Suprapubic skin (tissue), 4 donors: ENCODE results near the gene WWOX. TPM values are rescaled to one million over a fixed set of nuclear protein-coding genes. Genes with fewer than 3 reads are reported as not detected.
"Not testable (repeated sequence)": the region's sequence is repeated elsewhere in the genome, so short reads cannot be mapped to it uniquely, and the experiment has no call there.

Experiments
- DNase-seq, 2 donors: peaks; one replicate each; pipeline ENCODE4 v3.0.0-alpha.2; 2019; ENCODE audit warnings: low spot score in 2 of 2
- H3K27ac ChIP-seq: fragments of 200-600 bp; sonication (generic); one replicate; pipeline ENCODE4 v1.5.1; 2019
- H3K27me3 ChIP-seq: fragments of 200-600 bp; sonication (generic); one replicate; pipeline ENCODE4 v1.5.1; 2019
- H3K36me3 ChIP-seq: fragments of 200-600 bp; sonication (generic); one replicate; pipeline ENCODE4 v1.5.1; 2019
- H3K4me1 ChIP-seq: fragments of 200-600 bp; sonication (generic); one replicate; pipeline ENCODE4 v1.5.1; 2019
- H3K4me3 ChIP-seq: fragments of 200-600 bp; sonication (generic); one replicate; pipeline ENCODE4 v1.5.1; 2019; ENCODE audit warnings: mild to moderate bottlenecking
- H3K9me3 ChIP-seq: fragments of 200-600 bp; sonication (generic); one replicate; pipeline ENCODE4 v1.5.1; 2019
- EP300 ChIP-seq: sonication (generic); formaldehyde crosslinking; IDR thresholded peaks from one replicate; pipeline ENCODE4 v1.6.1; 2017; ENCODE audit warnings: antibody characterized with exemption
- POLR2A ChIP-seq, 2 donors: fragments of 450-650 bp; IDR thresholded peaks; one replicate each; pipeline ENCODE4 v1.6.1; 2017; ENCODE audit warnings: antibody characterized with exemption in 2 of 2, mild to moderate bottlenecking in 2 of 2, moderate library complexity in 2 of 2
- POLR2AphosphoS5 ChIP-seq, 3 donors: sonication (generic); formaldehyde crosslinking; IDR thresholded peaks; one replicate each; pipeline ENCODE4 v1.6.1; 2017; ENCODE audit warnings: antibody characterized with exemption in 3 of 3
- WGBS: methylation state at CpG from one replicate; pipeline ENCODE4 v1.1.5; 2018; 5-methylcytosine and 5-hydroxymethylcytosine counted together
- total RNA-seq, 4 donors: library from RNA; depleted of rRNA; stranded (reverse); fragments of >200 nt; gene quantifications; one replicate each; pipeline ENCODE4 v1.1.0, GENCODE V29; 2016
- TF ChIP-seq, protein P1 (sequence below), 2 donors: fragments of 200-600 bp in 1 of 2; fragments of 450-650 bp in 1 of 2; sonication (generic) in 1 of 2; IDR thresholded peaks; one replicate each; pipeline ENCODE4 v1.5.1; 2016 to 2019; ENCODE audit warnings: antibody characterized with exemption in 2 of 2, mild to moderate bottlenecking in 1 of 2, moderate library complexity in 1 of 2

WWOX gene
- total RNA-seq, 4 donors from 2014 or later, result 29.6 to 104 (median 47.3) TPM

DNA sequence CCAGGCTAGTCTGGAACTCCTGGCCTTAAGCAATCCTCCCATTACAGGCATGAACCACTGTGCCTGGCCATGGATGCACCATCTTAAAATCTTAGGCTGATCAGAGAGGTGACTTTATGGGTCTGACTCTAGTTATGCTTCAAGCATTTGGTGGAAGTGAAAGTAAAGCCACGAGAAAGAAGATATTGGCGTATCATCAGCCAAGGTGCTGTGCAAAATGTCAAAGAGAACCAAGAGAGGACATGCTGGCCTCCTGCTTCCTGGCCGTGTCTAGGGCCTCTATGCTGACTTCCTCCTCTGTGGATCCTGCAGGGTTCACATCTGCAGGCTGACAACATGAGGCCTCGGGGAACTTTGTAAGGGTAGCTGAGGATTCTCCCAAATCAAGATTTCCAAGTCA is 1115.8 kb downstream of the WWOX start:
- 79% methylated on average over 4 of the region's 4 CpGs for WGBS
- TF ChIP-seq POLR2AphosphoS5 (IDR thresholded peaks at IDR 0.05), result no peak
- no peak overlapping the region for H3K4me3 ChIP-seq
- DNase-seq, result no peak
- no peaks in the 10 kb centered on the region for H3K4me1 ChIP-seq
- H3K27ac ChIP-seq, result no peak overlapping the region
- H3K36me3 ChIP-seq, result no peaks in the 10 kb centered on the region
- H3K9me3 ChIP-seq, result no peaks in the 10 kb centered on the region
- no peaks in the 10 kb centered on the region for H3K27me3 ChIP-seq

- TF ChIP-seq POLR2AphosphoS5 (IDR thresholded peaks at IDR 0.05) (no peak), EP300 (no peak), POLR2A (IDR thresholded peaks at IDR 0.05) (no peak)
- TF ChIP-seq, protein P1, sequence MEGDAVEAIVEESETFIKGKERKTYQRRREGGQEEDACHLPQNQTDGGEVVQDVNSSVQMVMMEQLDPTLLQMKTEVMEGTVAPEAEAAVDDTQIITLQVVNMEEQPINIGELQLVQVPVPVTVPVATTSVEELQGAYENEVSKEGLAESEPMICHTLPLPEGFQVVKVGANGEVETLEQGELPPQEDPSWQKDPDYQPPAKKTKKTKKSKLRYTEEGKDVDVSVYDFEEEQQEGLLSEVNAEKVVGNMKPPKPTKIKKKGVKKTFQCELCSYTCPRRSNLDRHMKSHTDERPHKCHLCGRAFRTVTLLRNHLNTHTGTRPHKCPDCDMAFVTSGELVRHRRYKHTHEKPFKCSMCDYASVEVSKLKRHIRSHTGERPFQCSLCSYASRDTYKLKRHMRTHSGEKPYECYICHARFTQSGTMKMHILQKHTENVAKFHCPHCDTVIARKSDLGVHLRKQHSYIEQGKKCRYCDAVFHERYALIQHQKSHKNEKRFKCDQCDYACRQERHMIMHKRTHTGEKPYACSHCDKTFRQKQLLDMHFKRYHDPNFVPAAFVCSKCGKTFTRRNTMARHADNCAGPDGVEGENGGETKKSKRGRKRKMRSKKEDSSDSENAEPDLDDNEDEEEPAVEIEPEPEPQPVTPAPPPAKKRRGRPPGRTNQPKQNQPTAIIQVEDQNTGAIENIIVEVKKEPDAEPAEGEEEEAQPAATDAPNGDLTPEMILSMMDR (IDR thresholded peaks at IDR 0.05), result no peak
- Histone ChIP-seq H3K27ac (no peak overlapping the region), H3K9me3 (no peaks in the 10 kb centered on the region), H3K4me3 (no peak overlapping the region), H3K4me1 (no peaks in the 10 kb centered on the region), H3K27me3 (no peaks in the 10 kb centered on the region), H3K36me3 (no peaks in the 10 kb centered on the region)
- 85% methylated on average over 6 of the region's 6 CpGs for WGBS
- DNase-seq, result no peak
These were observed 1118.0 kb downstream of the WWOX start for GRCh38 chr16:79217375-79218011.

DNA sequence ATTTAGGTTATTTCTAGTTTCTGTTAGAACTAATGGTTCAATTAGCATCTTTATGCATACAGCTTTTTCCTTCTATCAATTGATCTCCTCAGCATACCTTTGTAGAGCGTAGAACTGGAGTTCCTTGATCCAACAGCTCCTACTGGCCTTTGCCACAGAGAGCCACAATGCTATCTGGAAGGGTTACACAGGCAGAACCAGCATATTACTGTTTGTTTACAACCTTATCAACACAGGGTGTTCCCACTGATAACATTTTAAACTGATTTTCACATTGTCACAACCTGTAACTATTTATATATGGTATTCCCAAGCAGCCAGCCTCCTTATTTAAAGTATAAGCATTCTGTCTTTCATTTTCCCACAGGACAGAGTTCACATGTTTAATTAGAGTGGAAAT is 1118.9 kb downstream of the WWOX start:
- Histone ChIP-seq H3K4me3 (no peak overlapping the region), H3K4me1 (no peaks in the 10 kb centered on the region), H3K36me3 (no peaks in the 10 kb centered on the region), H3K27me3 (no peaks in the 10 kb centered on the region), H3K27ac (no peak overlapping the region), H3K9me3 (no peaks in the 10 kb centered on the region)
- DNase-seq, result no peak
- TF ChIP-seq POLR2A (IDR thresholded peaks at IDR 0.05) (no peak), POLR2AphosphoS5 (IDR thresholded peaks at IDR 0.05) (no peak), EP300 (no peak)
- TF ChIP-seq, protein P1 (IDR thresholded peaks at IDR 0.05), result no peak
- WGBS, result 90% methylated on average over 1 of the region's 1 CpG

- H3K27me3 ChIP-seq, H3K9me3 ChIP-seq, H3K36me3 ChIP-seq, H3K4me3 ChIP-seq, DNase-seq, H3K4me1 ChIP-seq, H3K27ac ChIP-seq: not testable (repeated sequence)
- WGBS, result 89% methylated on average over 3 of the region's 3 CpGs
These were observed 1126.5 kb downstream of the WWOX start for GRCh38 chr16:79225994-79226393.

GRCh38 chr16:79229361-79229760 is 1129.9 kb downstream of the WWOX start:
- Histone ChIP-seq H3K27ac (no peak overlapping the region), H3K27me3 (no peaks in the 10 kb centered on the region), H3K9me3 (no peaks in the 10 kb centered on the region), H3K36me3 (no peaks in the 10 kb centered on the region), H3K4me1 (no peaks in the 10 kb centered on the region), H3K4me3 (peak overlapping the region; percentile 6)
- TF ChIP-seq, protein P1 (IDR thresholded peaks at IDR 0.05), result no peak
- no peak for TF ChIP-seq EP300
- DNase-seq, result no peak
- WGBS, result 73% methylated on average over 20 of the region's 20 CpGs

DNA sequence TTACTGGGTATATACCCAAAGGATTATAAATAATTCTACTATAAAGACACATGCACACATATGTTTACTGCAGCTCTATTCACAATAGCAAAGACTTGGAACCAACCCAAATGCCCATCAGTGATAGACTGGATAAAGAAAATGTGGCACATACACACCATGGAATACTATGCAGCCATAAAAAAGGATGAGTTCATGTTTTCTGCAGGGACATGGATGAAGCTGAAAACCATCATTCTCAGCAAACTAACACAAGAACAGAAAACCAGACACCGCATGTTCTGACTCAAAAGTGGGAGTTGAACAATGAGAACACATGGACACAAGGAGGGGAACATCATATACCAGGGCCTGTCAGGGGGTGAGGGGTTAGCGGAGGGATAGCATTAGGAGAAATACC is 1146.2 kb downstream of the WWOX start:
- WGBS, result 100% methylated on average over 2 of the region's 2 CpGs
- not testable (repeated sequence) for H3K36me3 ChIP-seq

GRCh38 chr16:79247386-79247785 is 1147.9 kb downstream of the WWOX start:
- H3K36me3 ChIP-seq, result no peaks in the 10 kb centered on the region
- DNase-seq, result no peak
- H3K27me3 ChIP-seq, result no peaks in the 10 kb centered on the region
- peaks cover 7% of the 10 kb centered on the region for H3K4me1 ChIP-seq
- no peaks in the 10 kb centered on the region for H3K9me3 ChIP-seq
- TF ChIP-seq, protein P1 (IDR thresholded peaks at IDR 0.05), result no peak
- TF ChIP-seq POLR2A (IDR thresholded peaks at IDR 0.05) (no peak), POLR2AphosphoS5 (IDR thresholded peaks at IDR 0.05) (no peak), EP300 (no peak)
- WGBS, result 46% methylated on average over 5 of the region's 5 CpGs
- H3K4me3 ChIP-seq, result no peak overlapping the region
- H3K27ac ChIP-seq, result peak overlapping the region; percentile 3

More for the DNA sequence above, 1146.2 kb downstream of the WWOX start:
- H3K9me3 ChIP-seq, DNase-seq, H3K4me1 ChIP-seq, H3K27me3 ChIP-seq, H3K4me3 ChIP-seq, H3K27ac ChIP-seq: not testable (repeated sequence)
